GM21723 (cell line): ENCODE measurements around the gene TMEM81.

Source experiments
- ATAC-seq: cut with Tn5 transposase; IDR thresholded peaks from one replicate; pipeline ENCODE4 v1.9.1; 2021; ENCODE audit warnings: mild to moderate bottlenecking, moderate library complexity; ENCODE audit not compliant: unreplicated experiment

TMEM81 gene

GRCh38 chr1:205077158-205077933, 6.9 kb downstream of the TMEM81 start:
- no peak for ATAC-seq

- ATAC-seq = no peak
Observed at GRCh38 chr1:205076245-205076761, 8.0 kb downstream of the TMEM81 start.

- ATAC-seq = no peak
Observed at GRCh38 chr1:205075642-205076155, 8.6 kb downstream of the TMEM81 start.

- ATAC-seq = no peak
Observed at GRCh38 chr1:205074513-205074912, 9.7 kb downstream of the TMEM81 start.

GRCh38 chr1:205074084-205074483, 10.2 kb downstream of the TMEM81 start:
- ATAC-seq = no peak

- no peak for ATAC-seq
Observed at GRCh38 chr1:205073511-205073910, 10.7 kb downstream of the TMEM81 start.

- ATAC-seq = no peak
Observed at GRCh38 chr1:205072881-205073280, 11.4 kb downstream of the TMEM81 start.

- ATAC-seq = no peak
Observed at GRCh38 chr1:205072286-205072685, 12.0 kb downstream of the TMEM81 start.

GRCh38 chr1:205071801-205072200, 12.5 kb downstream of the TMEM81 start:
- no peak for ATAC-seq

GRCh38 chr1:205071028-205071409, 13.2 kb downstream of the TMEM81 start:
- no peak for ATAC-seq

- ATAC-seq = no peak
Observed at GRCh38 chr1:205069371-205070125, 14.7 kb downstream of the TMEM81 start.

- no peak for ATAC-seq
Observed at GRCh38 chr1:205068457-205069040, 15.7 kb downstream of the TMEM81 start.

GRCh38 chr1:205068001-205068400, 16.3 kb downstream of the TMEM81 start:
- ATAC-seq = no peak

- no peak for ATAC-seq
Observed at GRCh38 chr1:205067031-205067430, 17.2 kb downstream of the TMEM81 start.

GRCh38 chr1:205066141-205066818, 18.0 kb downstream of the TMEM81 start:
- ATAC-seq = no peak

- ATAC-seq = no peak
Observed at GRCh38 chr1:205065666-205066065, 18.6 kb downstream of the TMEM81 start.

GRCh38 chr1:205064741-205065316, 19.4 kb downstream of the TMEM81 start:
- ATAC-seq = no peak

GRCh38 chr1:205064301-205064700, 20.0 kb downstream of the TMEM81 start:
- no peak for ATAC-seq

GRCh38 chr1:205062895-205063294, 21.4 kb downstream of the TMEM81 start:
- no peak for ATAC-seq

- no peak for ATAC-seq
Observed at GRCh38 chr1:205062319-205062718, 21.9 kb downstream of the TMEM81 start.

GRCh38 chr1:205061665-205062069, 22.6 kb downstream of the TMEM81 start:
- no peak for ATAC-seq
